GM12873 (cell line): ENCODE measurements around the gene ULBP1.

Source experiments
- TF ChIP-seq, protein P1 (sequence below): IDR thresholded peaks from 2 replicates; pipeline ENCODE4 v1.5.1; 2012; ENCODE audit warnings: low read depth, mild to moderate bottlenecking, moderate library complexity, low read length, control low read depth; ENCODE audit not compliant: insufficient read depth; ENCODE audit errors: missing control alignments

ULBP1 gene

DNA sequence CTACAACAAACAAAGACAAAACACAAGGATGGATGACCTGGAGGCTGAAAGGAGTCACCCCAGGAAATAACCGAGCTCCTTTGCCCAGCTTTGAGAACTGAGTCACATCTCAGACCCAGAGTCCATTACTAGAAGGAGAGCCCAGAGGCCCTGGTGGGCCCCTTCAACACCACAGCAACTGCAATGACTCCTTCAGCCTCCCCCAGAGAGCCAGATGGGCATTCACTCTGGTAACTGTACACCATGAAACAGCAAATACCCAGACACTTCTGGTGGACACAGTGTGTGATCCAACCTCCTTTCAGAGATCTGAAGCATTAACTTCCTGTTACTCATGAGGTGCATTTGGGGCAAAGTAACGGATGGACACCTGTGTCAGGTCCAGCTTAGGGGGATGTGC, 39.0 kb downstream of the ULBP1 start:
- TF ChIP-seq, protein P1, sequence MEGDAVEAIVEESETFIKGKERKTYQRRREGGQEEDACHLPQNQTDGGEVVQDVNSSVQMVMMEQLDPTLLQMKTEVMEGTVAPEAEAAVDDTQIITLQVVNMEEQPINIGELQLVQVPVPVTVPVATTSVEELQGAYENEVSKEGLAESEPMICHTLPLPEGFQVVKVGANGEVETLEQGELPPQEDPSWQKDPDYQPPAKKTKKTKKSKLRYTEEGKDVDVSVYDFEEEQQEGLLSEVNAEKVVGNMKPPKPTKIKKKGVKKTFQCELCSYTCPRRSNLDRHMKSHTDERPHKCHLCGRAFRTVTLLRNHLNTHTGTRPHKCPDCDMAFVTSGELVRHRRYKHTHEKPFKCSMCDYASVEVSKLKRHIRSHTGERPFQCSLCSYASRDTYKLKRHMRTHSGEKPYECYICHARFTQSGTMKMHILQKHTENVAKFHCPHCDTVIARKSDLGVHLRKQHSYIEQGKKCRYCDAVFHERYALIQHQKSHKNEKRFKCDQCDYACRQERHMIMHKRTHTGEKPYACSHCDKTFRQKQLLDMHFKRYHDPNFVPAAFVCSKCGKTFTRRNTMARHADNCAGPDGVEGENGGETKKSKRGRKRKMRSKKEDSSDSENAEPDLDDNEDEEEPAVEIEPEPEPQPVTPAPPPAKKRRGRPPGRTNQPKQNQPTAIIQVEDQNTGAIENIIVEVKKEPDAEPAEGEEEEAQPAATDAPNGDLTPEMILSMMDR: no peak

DNA sequence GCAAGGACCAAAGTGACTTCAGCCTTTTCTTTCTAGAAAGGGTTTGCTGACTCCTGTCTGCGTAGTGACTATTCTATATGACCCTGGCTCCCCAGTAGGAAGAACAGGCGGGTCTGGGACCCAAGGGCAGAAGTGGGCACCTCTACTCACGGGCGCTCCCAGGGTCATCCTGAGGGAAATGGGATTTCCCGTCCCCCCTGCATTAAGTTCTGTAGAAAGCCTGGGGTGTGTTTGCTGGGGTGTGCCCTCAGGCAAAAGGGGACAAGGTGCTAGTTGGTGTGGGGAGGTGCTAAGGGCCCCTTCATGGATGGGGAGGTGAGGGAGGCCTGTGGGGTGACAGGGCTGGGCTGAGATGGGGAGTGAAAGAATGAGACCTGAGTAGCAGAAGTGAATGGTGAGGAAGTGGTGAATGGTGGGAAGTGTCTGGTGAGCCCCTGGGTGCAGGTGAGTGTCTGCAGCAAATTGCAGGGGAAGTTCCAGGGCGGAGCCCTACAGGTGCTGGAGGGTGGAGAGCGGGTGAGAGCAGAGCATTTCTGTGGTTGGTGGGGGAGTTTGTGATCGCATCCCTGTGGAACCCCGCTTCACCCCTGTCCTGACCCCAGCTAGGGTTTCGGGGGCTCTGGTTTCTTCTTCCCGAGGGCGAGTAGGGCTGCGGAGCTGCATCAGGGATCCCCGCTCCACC, 40.5 kb downstream of the ULBP1 start:
- TF ChIP-seq, protein P1: no peak

DNA sequence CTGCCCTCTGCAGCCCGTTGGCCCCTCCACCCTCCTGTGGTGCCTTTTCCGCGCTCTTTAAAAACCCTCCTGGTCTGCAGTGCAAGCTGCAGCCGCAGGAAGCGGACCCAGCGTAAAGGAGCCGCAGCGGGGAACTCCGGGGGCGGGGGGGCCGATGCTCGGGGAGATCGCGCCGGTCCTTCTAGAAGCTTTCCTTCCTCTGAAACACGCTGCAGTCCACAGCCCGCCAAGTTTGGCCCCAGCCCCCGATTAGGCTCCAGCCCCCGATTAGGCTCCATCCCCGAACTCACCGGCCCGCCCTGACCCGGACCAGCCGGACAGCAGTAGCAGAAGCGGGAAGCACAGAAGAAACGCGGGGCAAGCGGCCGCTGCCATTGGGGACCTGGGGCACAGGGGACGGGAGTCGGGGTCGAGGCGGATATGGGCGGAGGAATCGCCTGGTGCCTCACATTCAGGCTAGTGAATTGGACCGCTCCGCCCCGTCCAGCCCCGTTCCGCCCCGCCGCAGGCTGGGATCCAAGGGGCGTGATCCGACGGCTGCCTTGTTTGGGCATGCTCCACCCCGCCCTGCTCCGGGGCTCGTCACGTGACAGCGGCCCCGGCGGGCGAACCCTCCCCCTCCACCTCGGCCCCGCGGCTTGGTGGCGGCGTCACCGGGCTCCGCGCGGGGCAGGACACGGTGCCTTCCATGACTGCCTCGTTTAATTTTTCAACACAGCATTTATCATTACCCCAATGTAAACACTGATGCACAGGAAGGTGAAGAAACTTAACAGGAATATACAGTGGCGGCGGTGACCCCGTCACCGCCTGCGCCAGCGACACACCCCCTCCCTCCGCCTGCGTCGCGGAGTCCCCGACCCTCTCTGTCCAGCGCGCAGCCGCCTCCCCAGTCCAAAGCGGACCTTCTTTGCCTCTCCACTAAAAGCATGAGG, 41.3 kb downstream of the ULBP1 start:
- TF ChIP-seq, protein P1: no peak

DNA sequence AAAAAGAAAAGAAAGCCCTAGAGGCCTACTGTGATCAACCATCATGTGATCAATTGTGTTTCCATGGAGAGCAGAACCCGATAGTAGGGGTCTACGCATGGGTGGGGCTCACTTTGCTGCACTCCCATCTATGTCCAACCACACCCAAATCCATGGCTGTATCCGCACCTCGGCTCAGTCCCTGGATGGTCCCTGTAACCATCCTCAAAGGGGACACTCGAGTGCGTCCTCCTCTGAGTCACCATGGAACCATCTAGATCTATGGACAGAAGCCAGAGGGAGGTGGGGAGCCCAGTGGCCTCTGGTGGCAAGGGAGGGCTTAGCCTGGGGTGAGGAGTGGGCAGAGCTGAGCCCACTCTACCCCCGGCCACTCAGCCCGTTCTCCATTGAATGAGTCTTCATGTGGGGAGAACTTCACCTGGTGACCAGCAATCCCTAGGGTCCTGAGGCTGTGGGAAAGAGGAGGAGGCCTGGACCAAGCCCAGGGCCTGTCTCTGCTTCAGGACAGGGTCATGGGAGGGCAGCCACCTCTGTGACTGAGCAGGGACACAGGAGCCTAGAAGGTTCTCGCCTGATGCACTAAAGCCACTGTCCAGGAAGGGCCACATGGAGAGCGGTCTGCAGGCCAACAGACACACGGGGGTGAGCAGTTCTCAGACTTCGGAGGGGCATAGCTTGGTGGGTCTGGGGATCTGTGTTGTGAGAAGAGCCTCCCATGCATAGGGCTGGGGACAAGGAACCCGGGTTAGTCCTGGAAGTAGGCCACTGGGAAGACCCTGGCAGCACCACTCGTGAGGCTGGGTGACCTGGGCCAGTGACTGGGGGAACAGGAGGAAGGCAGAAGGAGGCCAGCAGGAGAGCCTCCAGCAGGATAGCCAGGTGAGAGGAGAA, 42.3 kb downstream of the ULBP1 start:
- TF ChIP-seq, protein P1: no peak

DNA sequence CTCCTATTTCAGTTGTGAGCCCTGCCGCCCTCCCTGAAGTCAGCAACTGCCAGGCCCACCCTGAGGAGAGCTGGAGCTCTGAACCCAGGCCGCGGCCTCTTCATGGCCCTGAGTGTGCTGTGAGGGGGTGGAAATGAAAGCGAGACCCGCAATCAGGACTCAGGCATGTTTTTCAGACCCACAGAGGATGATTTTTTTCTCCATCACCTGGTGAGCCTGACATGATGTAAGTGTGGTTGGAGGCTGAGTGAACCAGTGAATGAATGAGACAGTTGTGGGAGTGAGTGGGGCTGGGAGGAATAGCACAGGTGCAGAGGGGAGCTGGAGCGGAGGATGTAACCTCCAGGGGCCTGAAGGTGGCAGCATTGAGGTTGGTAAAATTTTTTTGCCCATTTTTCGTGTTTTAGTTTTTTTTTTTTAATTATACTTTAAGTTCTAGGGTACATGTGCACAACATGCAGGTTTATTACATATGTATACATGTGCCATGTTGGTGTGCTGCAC, 43.3 kb downstream of the ULBP1 start:
- TF ChIP-seq, protein P1: peak; percentile 53

DNA sequence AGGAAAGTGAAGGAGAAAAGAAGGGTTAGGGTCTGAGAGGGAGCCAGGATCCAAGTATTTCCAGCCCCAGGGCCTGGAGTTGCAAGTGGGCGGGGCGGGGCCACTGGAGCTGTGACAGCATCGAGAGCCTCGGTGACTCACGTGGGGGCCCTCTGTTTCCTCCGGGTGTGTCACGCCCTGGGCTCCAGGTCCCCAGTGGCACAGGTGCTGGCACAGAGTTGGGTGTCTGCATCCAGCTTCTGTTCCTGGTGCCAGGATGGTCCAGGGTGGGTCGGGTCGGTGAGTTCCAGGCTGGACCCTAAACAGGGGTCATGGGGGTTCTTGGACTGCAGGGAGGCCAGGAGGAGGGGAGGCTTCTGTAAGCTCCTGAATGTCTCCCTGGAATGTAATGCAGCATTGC, 44.8 kb downstream of the ULBP1 start:
- TF ChIP-seq, protein P1: no peak
